H1 (cell line): Measurements from ENCODE around the gene NOC2L.

Experiments used
- BACH1 ChIP-seq: IDR thresholded peaks from 2 replicates; pipeline ENCODE4 v1.6.1; 2012; ENCODE audit warnings: low read length, improper control_type of control experiment
- BRCA1 ChIP-seq: IDR thresholded peaks from 2 replicates; pipeline ENCODE4 v1.6.1; 2012; ENCODE audit warnings: low read depth, low read length, improper control_type of control experiment
- CREB1 ChIP-seq: IDR thresholded peaks from 2 replicates; pipeline ENCODE4 v1.6.1; 2012; ENCODE audit warnings: inconsistent platforms
- EZH2 ChIP-seq: fragments of 200-600 bp; sonication (generic); IDR thresholded peaks from 2 replicates; pipeline ENCODE4 v1.7.1; 2012; ENCODE audit warnings: low read depth, mild to moderate bottlenecking, moderate library complexity, low read length, inconsistent platforms; ENCODE audit not compliant: severe bottlenecking
- JUN ChIP-seq: IDR thresholded peaks from 2 replicates; pipeline ENCODE4 v1.6.1; 2011; ENCODE audit warnings: low read depth, mild to moderate bottlenecking, improper control_type of control experiment, low read length
- POLR2A ChIP-seq, 2 experiments: IDR thresholded peaks; 1 replicate in 1 of 2; 2 replicates in 1 of 2; pipeline ENCODE4 v1.6.1; 2011; ENCODE audit warnings: low read depth in 2 of 2, low read length in 2 of 2, mild to moderate bottlenecking in 2 of 2; ENCODE audit errors: control extremely low read depth in 1 of 2
- RXRA ChIP-seq: IDR thresholded peaks from 2 replicates; pipeline ENCODE4 v1.6.1; 2011; ENCODE audit warnings: low read depth, mild to moderate bottlenecking, low read length, moderate library complexity; ENCODE audit not compliant: insufficient read depth
- TAF7 ChIP-seq: optimal IDR thresholded peaks from 2 replicates; pipeline ENCODE3; 2011; ENCODE audit warnings: low read depth, mild to moderate bottlenecking, inconsistent platforms, low read length, moderate library complexity, borderline replicate concordance
- TF ChIP-seq, protein P1 (sequence below), 3 experiments: IDR thresholded peaks; 1 replicate in 2 of 3; 2 replicates in 1 of 3; pipeline versions ENCODE4 v1.5.1 to v1.6.1; 2011; ENCODE audit warnings: low read length in 3 of 3, mild to moderate bottlenecking in 3 of 3, inconsistent platforms in 2 of 3, low read depth in 1 of 3, moderate library complexity in 1 of 3; ENCODE audit not compliant: insufficient read depth in 1 of 3; ENCODE audit errors: control extremely low read depth in 1 of 3

DNA sequence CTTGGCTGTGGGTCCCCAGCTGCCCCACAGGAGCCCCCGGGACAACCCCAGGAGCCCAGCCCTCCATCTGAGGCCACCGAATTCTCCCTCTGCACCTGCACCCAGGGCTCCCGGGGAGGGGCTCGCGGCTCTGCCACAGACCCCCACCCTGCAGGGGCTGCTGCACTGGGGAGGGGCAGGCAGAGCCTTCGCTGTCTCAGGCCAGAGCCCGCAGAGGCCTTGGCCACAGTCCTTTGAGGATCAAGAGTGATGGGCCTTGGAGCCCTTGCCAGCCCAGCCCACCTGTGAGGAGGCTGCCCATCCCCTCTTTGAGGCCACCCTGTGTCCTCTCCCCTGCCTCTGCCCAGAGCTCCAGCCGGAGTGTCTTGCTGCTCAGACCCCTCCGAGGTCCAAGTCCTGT, 16.3 kb upstream of the NOC2L start:
- TF ChIP-seq CREB1, result no peak
- TF ChIP-seq, protein P1, sequence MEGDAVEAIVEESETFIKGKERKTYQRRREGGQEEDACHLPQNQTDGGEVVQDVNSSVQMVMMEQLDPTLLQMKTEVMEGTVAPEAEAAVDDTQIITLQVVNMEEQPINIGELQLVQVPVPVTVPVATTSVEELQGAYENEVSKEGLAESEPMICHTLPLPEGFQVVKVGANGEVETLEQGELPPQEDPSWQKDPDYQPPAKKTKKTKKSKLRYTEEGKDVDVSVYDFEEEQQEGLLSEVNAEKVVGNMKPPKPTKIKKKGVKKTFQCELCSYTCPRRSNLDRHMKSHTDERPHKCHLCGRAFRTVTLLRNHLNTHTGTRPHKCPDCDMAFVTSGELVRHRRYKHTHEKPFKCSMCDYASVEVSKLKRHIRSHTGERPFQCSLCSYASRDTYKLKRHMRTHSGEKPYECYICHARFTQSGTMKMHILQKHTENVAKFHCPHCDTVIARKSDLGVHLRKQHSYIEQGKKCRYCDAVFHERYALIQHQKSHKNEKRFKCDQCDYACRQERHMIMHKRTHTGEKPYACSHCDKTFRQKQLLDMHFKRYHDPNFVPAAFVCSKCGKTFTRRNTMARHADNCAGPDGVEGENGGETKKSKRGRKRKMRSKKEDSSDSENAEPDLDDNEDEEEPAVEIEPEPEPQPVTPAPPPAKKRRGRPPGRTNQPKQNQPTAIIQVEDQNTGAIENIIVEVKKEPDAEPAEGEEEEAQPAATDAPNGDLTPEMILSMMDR (IDR thresholded peaks at IDR 0.05; ENCODE audit: control extremely low read depth in 1 of 3, insufficient read depth in 1 of 3, low read depth in 1 of 3, low read length in 3 of 3), result no peak
- no peak for TF ChIP-seq EZH2
- TF ChIP-seq POLR2A (IDR thresholded peaks at IDR 0.05; ENCODE audit: control extremely low read depth in 1 of 2, low read depth in 2 of 2, low read length in 2 of 2), result no peak
- no peak for TF ChIP-seq BACH1
- no peak for TF ChIP-seq TAF7
- TF ChIP-seq JUN, result no peak
- TF ChIP-seq BRCA1, result no peak
- no peak for TF ChIP-seq RXRA
